Caco-2 (cell line): ENCODE results near the gene TBC1D21. TPM values are rescaled to one million over a fixed set of nuclear protein-coding genes. Genes with fewer than 3 reads are reported as not detected.

ENCODE experiments used
- BruUV-seq: library from RNA; stranded (reverse); fragments of 400-500 nt; replicated peaks from 2 replicates; lab custom pipeline; 2021; lab: Mats Ljungman, UMichigan
- CTCF ChIA-PET: fragments of 300-600 bp; sonication (Branson Sonifier 250); formaldehyde crosslinking; loops from one replicate; lab custom pipeline; 2022; ENCODE audit warnings: antibody characterized with exemption; lab: Charles Lee
- POLR2A ChIA-PET: fragments of 300-600 bp; sonication (Branson Sonifier 250); formaldehyde crosslinking; loops from one replicate; lab custom pipeline; 2022; ENCODE audit warnings: antibody characterized with exemption; lab: Charles Lee
- DNase-seq, 2 experiments: peaks; one replicate each; pipeline versions ENCODE4 v3.0.0 to v3.0.0-alpha.2; 2020 to 2022
- H3K27me3 ChIP-seq: replicated peaks from 2 replicates; pipeline ENCODE4 v1.6.0; 2011; ENCODE audit warnings: low read length; ENCODE audit not compliant: control insufficient read depth, insufficient read depth
- H3K36me3 ChIP-seq: 2 replicates; pipeline ENCODE4 v1.5.1; 2011; ENCODE audit warnings: low read length; ENCODE audit not compliant: control insufficient read depth, insufficient read depth
- H3K4me1 ChIP-seq: fragments of 250-450 bp; sonication (Bioruptor Pico); 2 replicates; pipeline ENCODE4 v1.5.1; 2020; ENCODE audit warnings: mild to moderate bottlenecking
- H3K4me3 ChIP-seq: 2 replicates; pipeline ENCODE4 v1.5.1; 2011; ENCODE audit warnings: low read depth, mild to moderate bottlenecking, control low read depth, low read length
- H3K9me3 ChIP-seq: fragments of 250-450 bp; sonication (Bioruptor Pico); 2 replicates; pipeline ENCODE4 v1.5.1; 2020; ENCODE audit warnings: mild to moderate bottlenecking, moderate library complexity
- H3K27ac Mint-ChIP-seq: one replicate; pipeline ENCODE4 v1.8.0; 2022; ENCODE audit warnings: mixed read lengths; ENCODE audit not compliant: unreplicated experiment
- H3K27me3 Mint-ChIP-seq: one replicate; pipeline ENCODE4 v1.8.0; 2022; ENCODE audit warnings: mixed read lengths; ENCODE audit not compliant: insufficient read depth, unreplicated experiment
- H3K36me3 Mint-ChIP-seq: one replicate; pipeline ENCODE4 v1.8.0; 2022; ENCODE audit warnings: mild to moderate bottlenecking, mixed read lengths; ENCODE audit not compliant: insufficient read depth, unreplicated experiment
- H3K4me1 Mint-ChIP-seq: one replicate; pipeline ENCODE4 v1.8.0; 2022; ENCODE audit warnings: low read depth, mixed read lengths; ENCODE audit not compliant: unreplicated experiment
- H3K4me3 Mint-ChIP-seq: one replicate; pipeline ENCODE4 v1.8.0; 2022; ENCODE audit warnings: mild to moderate bottlenecking, moderate library complexity, mixed read lengths; ENCODE audit not compliant: unreplicated experiment
- H3K9me3 Mint-ChIP-seq: one replicate; pipeline ENCODE4 v1.8.0; 2022; ENCODE audit warnings: mixed read lengths; ENCODE audit not compliant: unreplicated experiment
- intact Hi-C: fragments of 100-400 bp; cut with micrococcal nuclease; formaldehyde crosslinking; loops from one replicate; pipeline ENCODE4 v1.10.0; 2022; ENCODE audit not compliant: unreplicated experiment
- total RNA-seq: library from RNA; stranded (reverse); gene quantifications from 2 replicates; pipeline ENCODE4 v1.2.3, GENCODE V29; 2022
- TF ChIP-seq, protein P1 (sequence below), 2 experiments: fragments of 200-600 bp in 1 of 2; IDR thresholded peaks; 1 replicate in 1 of 2; 2 replicates in 1 of 2; pipeline versions ENCODE4 v1.5.1 to v1.8.0; 2011 to 2022; ENCODE audit warnings: antibody characterized with exemption in 1 of 2, control low read depth in 1 of 2, inconsistent platforms in 1 of 2, low read depth in 1 of 2, low read length in 1 of 2, mild to moderate bottlenecking in 1 of 2, moderate library complexity in 1 of 2; ENCODE audit not compliant: insufficient read depth in 1 of 2, severe bottlenecking in 1 of 2, unreplicated experiment in 1 of 2

The TBC1D21 gene
- total RNA-seq, 1 experiment from 2014 or later, result not detected

GRCh38 chr15:73928241-73928579, 54.8 kb downstream of the TBC1D21 start:
- Mint-ChIP-seq H3K27ac (peak overlapping the region; percentile 73), H3K36me3 (no peaks in the 10 kb centered on the region), H3K27me3 (peaks cover 10% of the 10 kb centered on the region), H3K4me1 (no peaks in the 10 kb centered on the region), H3K9me3 (no peaks in the 10 kb centered on the region), H3K4me3 (peak overlapping the region; percentile 73)
- no peak for DNase-seq
- TF ChIP-seq, protein P1, sequence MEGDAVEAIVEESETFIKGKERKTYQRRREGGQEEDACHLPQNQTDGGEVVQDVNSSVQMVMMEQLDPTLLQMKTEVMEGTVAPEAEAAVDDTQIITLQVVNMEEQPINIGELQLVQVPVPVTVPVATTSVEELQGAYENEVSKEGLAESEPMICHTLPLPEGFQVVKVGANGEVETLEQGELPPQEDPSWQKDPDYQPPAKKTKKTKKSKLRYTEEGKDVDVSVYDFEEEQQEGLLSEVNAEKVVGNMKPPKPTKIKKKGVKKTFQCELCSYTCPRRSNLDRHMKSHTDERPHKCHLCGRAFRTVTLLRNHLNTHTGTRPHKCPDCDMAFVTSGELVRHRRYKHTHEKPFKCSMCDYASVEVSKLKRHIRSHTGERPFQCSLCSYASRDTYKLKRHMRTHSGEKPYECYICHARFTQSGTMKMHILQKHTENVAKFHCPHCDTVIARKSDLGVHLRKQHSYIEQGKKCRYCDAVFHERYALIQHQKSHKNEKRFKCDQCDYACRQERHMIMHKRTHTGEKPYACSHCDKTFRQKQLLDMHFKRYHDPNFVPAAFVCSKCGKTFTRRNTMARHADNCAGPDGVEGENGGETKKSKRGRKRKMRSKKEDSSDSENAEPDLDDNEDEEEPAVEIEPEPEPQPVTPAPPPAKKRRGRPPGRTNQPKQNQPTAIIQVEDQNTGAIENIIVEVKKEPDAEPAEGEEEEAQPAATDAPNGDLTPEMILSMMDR (IDR thresholded peaks at IDR 0.05; ENCODE audit: insufficient read depth in 1 of 2, low read depth in 1 of 2, low read length in 1 of 2, severe bottlenecking in 1 of 2, unreplicated experiment in 1 of 2), result no peak
- H3K4me1 ChIP-seq, result peaks cover 6% of the 10 kb centered on the region
- H3K36me3 ChIP-seq, result no peaks in the 10 kb centered on the region
- POLR2A ChIA-PET, result no interaction called here
- no peaks in the 10 kb centered on the region for H3K27me3 ChIP-seq
- no TSS peak for BruUV-seq
- CTCF ChIA-PET, result interaction anchor here (1.0 to 2.6 kb wide), 6 partner anchors 8 to 54 kb away, joined by 3 to 14 read pairs (median 8); partner anchors contain the start of gene TBC1D21
- H3K4me3 ChIP-seq, result peak overlapping the region; percentile 55
- intact Hi-C loops, result no loop called here
- H3K9me3 ChIP-seq, result no peaks in the 10 kb centered on the region

GRCh38 chr15:73928971-73929627, 55.7 kb downstream of the TBC1D21 start:
- TF ChIP-seq, protein P1 (IDR thresholded peaks at IDR 0.05; ENCODE audit: insufficient read depth in 1 of 2, low read depth in 1 of 2, low read length in 1 of 2, severe bottlenecking in 1 of 2, unreplicated experiment in 1 of 2), result no peak
- H3K9me3 Mint-ChIP-seq, result no peaks in the 10 kb centered on the region
- intact Hi-C loops, result no loop called here
- no TSS peak for BruUV-seq
- no peaks in the 10 kb centered on the region for H3K36me3 Mint-ChIP-seq
- Histone ChIP-seq H3K4me1 (peaks cover 6% of the 10 kb centered on the region), H3K4me3 (no peak overlapping the region), H3K9me3 (no peaks in the 10 kb centered on the region), H3K27me3 (no peaks in the 10 kb centered on the region), H3K36me3 (no peaks in the 10 kb centered on the region)
- CTCF ChIA-PET, result no interaction called here
- H3K4me3 Mint-ChIP-seq, result no peak overlapping the region
- H3K27ac Mint-ChIP-seq, result no peak overlapping the region
- no peak for DNase-seq
- no peaks in the 10 kb centered on the region for H3K4me1 Mint-ChIP-seq
- H3K27me3 Mint-ChIP-seq, result peaks cover 8% of the 10 kb centered on the region
- POLR2A ChIA-PET, result no interaction called here

DNA sequence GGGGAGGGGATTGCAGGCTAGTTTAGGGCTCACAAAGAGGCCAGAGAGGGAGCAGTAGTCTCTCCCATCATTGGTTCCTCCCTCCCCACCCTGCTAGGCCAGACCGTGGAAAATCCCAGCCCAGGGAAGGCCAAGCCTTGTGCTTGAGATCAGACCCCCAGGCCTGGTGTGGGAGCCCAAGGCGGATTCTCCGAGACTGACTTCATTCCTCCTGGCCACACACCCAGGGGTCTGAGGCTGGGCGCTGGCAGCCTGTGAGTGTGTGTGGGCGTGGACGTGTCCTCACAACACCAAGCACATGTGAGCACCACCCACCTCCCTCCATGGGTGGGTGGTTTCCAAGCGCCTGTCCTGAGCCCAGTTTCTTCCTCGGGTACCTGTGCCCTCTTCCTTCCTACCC, 57.0 kb downstream of the TBC1D21 start:
- DNase-seq, result no peak
- Histone ChIP-seq H3K9me3 (no peaks in the 10 kb centered on the region), H3K36me3 (no peaks in the 10 kb centered on the region), H3K4me1 (peaks cover 6% of the 10 kb centered on the region), H3K27me3 (no peaks in the 10 kb centered on the region), H3K4me3 (no peak overlapping the region)
- CTCF ChIA-PET, result no interaction called here
- TF ChIP-seq, protein P1 (IDR thresholded peaks at IDR 0.05; ENCODE audit: insufficient read depth in 1 of 2, low read depth in 1 of 2, low read length in 1 of 2, severe bottlenecking in 1 of 2, unreplicated experiment in 1 of 2), result no peak
- Mint-ChIP-seq H3K9me3 (no peaks in the 10 kb centered on the region), H3K4me3 (no peak overlapping the region), H3K36me3 (no peaks in the 10 kb centered on the region), H3K27me3 (peaks cover 8% of the 10 kb centered on the region), H3K27ac (no peak overlapping the region), H3K4me1 (no peaks in the 10 kb centered on the region)
- POLR2A ChIA-PET, result no interaction called here
- BruUV-seq, result no TSS peak
- intact Hi-C loops, result no loop called here
